Panc1 (cell line): ENCODE measurements around the gene ZNF474. TPM values are rescaled to one million over a fixed set of nuclear protein-coding genes. Genes with fewer than 3 reads are reported as not detected.

Source experiments
- ATAC-seq: fragments of 200-7000 bp; cut with Tn5 transposase; 2 replicates; pipeline ENCODE4 v1.9.1; 2020; ENCODE audit warnings: mild to moderate bottlenecking, moderate library complexity
- BruUV-seq: library from RNA; stranded (reverse); fragments of 400-500 nt; replicated peaks from 2 replicates; lab custom pipeline; 2021; lab: Mats Ljungman, UMichigan
- CTCF ChIA-PET: fragments of 300-600 bp; sonication (Branson Sonifier 250); formaldehyde crosslinking; loops from one replicate; lab custom pipeline; 2022; ENCODE audit warnings: antibody characterized with exemption; lab: Charles Lee
- POLR2A ChIA-PET: fragments of 300-600 bp; sonication (Branson Sonifier 250); formaldehyde crosslinking; loops from one replicate; lab custom pipeline; 2022; ENCODE audit warnings: antibody characterized with exemption; lab: Charles Lee
- DNase-seq: peaks from one replicate; pipeline ENCODE4 v3.0.0-alpha.2; 2010; ENCODE audit warnings: low read depth, low spot score
- H3K27ac ChIP-seq: 2 replicates; pipeline ENCODE4 v1.5.1; 2011; ENCODE audit warnings: mild to moderate bottlenecking, low read length, inconsistent platforms
- H3K27me3 ChIP-seq: fragments of 200-500 bp; sonication (Bioruptor generic); 2 replicates; pipeline ENCODE4 v1.6.0; 2014; ENCODE audit warnings: low read length, inconsistent platforms; ENCODE audit not compliant: control insufficient read depth, insufficient read depth
- H3K36me3 ChIP-seq: fragments of 200-500 bp; sonication (Bioruptor generic); 2 replicates; pipeline ENCODE4 v1.5.1; 2014; ENCODE audit warnings: inconsistent platforms, mild to moderate bottlenecking, low read length, moderate library complexity; ENCODE audit not compliant: control insufficient read depth, insufficient read depth
- H3K4me1 ChIP-seq: 2 replicates; pipeline ENCODE4 v1.5.1; 2011; ENCODE audit warnings: inconsistent platforms, mild to moderate bottlenecking, low read length, moderate library complexity; ENCODE audit not compliant: control insufficient read depth, insufficient read depth
- H3K4me3 ChIP-seq, 2 experiments: 2 replicates each; pipeline ENCODE4 v1.5.1; 2011 to 2012; ENCODE audit warnings: low read depth in 2 of 2, low read length in 2 of 2, mild to moderate bottlenecking in 2 of 2, inconsistent platforms in 1 of 2, moderate library complexity in 1 of 2
- H3K9me3 ChIP-seq: fragments of 200-500 bp; sonication (Bioruptor generic); 2 replicates; pipeline ENCODE4 v1.5.1; 2014; ENCODE audit warnings: low read depth, mild to moderate bottlenecking, inconsistent platforms, low read length, moderate library complexity; ENCODE audit not compliant: control insufficient read depth, insufficient read depth
- POLR2AphosphoS5 ChIP-seq: IDR thresholded peaks from 2 replicates; pipeline ENCODE4 v1.6.1; 2012; ENCODE audit warnings: mild to moderate bottlenecking, low read depth, low read length, moderate library complexity
- SIN3A ChIP-seq: IDR thresholded peaks from 2 replicates; pipeline ENCODE4 v1.6.1; 2012; ENCODE audit warnings: low read depth, mild to moderate bottlenecking, low read length, moderate library complexity, borderline replicate concordance; ENCODE audit not compliant: insufficient read depth
- TCF7L2 ChIP-seq: IDR thresholded peaks from 2 replicates; pipeline ENCODE4 v1.6.1; 2011; ENCODE audit warnings: mild to moderate bottlenecking, low read depth, low read length, inconsistent platforms
- in situ Hi-C: cut with HindIII; loops from 2 replicates; pipeline ENCODE4 v1.10.0; 2016; ENCODE audit warnings: low sequenced_read_pairs, low pct_unique_long_range_greater_than_20kb
- intact Hi-C: fragments of 100-400 bp; cut with micrococcal nuclease; formaldehyde crosslinking; loops from one replicate; pipeline ENCODE4 v1.10.0; 2022; ENCODE audit not compliant: unreplicated experiment
- total RNA-seq: library from RNA; stranded (reverse); gene quantifications from one replicate; pipeline ENCODE4 v1.2.1, GENCODE V29; 2021; ENCODE audit not compliant: unreplicated experiment
- TF ChIP-seq, protein P1 (sequence below): fragments of 450-650 bp; IDR thresholded peaks from 2 replicates; pipeline ENCODE4 v1.5.1; 2017; ENCODE audit warnings: mild to moderate bottlenecking
- TF ChIP-seq, protein P2 (sequence below), 2 experiments: IDR thresholded peaks; 2 replicates each; pipeline ENCODE4 v1.6.1; 2011 to 2012; ENCODE audit warnings: low read depth in 2 of 2, control low read depth in 1 of 2, low read length in 1 of 2, mild to moderate bottlenecking in 1 of 2, moderate library complexity in 1 of 2; ENCODE audit not compliant: insufficient read depth in 1 of 2

The ZNF474 gene
- total RNA-seq, 1 experiment from 2014 or later, result not detected

DNA sequence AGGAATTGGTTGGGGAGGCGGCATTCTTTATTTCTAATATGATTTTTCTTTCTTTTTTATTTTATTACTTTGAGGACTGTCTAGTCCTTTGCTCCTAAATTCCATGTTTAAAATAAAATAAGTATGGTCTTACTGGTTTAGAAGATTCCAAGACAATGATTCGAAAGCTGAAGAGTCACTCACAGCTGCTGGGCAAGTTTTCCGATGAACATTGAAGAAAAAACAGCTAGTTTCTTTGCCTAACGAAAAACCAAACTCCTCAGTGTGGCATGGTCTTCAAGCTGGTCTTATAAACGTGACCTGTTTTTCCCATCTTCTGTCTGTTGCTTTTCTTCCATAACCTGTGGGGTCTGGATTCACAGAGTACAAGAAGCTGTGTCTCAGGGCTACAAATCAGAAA, 25.1 kb downstream of the ZNF474 start:
- in situ Hi-C loops (no loop called here), intact Hi-C loops (loop anchor here (2.0 kb wide), 1 partner anchor 54 kb away; no protein-coding TSS in a partner anchor)
- H3K27ac ChIP-seq, result no peak overlapping the region
- TF ChIP-seq, protein P1, sequence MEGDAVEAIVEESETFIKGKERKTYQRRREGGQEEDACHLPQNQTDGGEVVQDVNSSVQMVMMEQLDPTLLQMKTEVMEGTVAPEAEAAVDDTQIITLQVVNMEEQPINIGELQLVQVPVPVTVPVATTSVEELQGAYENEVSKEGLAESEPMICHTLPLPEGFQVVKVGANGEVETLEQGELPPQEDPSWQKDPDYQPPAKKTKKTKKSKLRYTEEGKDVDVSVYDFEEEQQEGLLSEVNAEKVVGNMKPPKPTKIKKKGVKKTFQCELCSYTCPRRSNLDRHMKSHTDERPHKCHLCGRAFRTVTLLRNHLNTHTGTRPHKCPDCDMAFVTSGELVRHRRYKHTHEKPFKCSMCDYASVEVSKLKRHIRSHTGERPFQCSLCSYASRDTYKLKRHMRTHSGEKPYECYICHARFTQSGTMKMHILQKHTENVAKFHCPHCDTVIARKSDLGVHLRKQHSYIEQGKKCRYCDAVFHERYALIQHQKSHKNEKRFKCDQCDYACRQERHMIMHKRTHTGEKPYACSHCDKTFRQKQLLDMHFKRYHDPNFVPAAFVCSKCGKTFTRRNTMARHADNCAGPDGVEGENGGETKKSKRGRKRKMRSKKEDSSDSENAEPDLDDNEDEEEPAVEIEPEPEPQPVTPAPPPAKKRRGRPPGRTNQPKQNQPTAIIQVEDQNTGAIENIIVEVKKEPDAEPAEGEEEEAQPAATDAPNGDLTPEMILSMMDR, result no peak
- no peak for TF ChIP-seq SIN3A
- TF ChIP-seq TCF7L2, result no peak
- TF ChIP-seq POLR2AphosphoS5, result no peak
- TF ChIP-seq, protein P2, sequence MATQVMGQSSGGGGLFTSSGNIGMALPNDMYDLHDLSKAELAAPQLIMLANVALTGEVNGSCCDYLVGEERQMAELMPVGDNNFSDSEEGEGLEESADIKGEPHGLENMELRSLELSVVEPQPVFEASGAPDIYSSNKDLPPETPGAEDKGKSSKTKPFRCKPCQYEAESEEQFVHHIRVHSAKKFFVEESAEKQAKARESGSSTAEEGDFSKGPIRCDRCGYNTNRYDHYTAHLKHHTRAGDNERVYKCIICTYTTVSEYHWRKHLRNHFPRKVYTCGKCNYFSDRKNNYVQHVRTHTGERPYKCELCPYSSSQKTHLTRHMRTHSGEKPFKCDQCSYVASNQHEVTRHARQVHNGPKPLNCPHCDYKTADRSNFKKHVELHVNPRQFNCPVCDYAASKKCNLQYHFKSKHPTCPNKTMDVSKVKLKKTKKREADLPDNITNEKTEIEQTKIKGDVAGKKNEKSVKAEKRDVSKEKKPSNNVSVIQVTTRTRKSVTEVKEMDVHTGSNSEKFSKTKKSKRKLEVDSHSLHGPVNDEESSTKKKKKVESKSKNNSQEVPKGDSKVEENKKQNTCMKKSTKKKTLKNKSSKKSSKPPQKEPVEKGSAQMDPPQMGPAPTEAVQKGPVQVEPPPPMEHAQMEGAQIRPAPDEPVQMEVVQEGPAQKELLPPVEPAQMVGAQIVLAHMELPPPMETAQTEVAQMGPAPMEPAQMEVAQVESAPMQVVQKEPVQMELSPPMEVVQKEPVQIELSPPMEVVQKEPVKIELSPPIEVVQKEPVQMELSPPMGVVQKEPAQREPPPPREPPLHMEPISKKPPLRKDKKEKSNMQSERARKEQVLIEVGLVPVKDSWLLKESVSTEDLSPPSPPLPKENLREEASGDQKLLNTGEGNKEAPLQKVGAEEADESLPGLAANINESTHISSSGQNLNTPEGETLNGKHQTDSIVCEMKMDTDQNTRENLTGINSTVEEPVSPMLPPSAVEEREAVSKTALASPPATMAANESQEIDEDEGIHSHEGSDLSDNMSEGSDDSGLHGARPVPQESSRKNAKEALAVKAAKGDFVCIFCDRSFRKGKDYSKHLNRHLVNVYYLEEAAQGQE (IDR thresholded peaks at IDR 0.05; ENCODE audit: insufficient read depth in 1 of 2, low read depth in 2 of 2, low read length in 1 of 2), result no peak
- no TSS peak for BruUV-seq
- CTCF ChIA-PET, result interaction anchor here (0.7 kb wide), 1 partner anchor 133 kb away, joined by 3 read pairs; no protein-coding TSS in a partner anchor
- H3K9me3 ChIP-seq, result no peaks in the 10 kb centered on the region
- H3K36me3 ChIP-seq, result no peaks in the 10 kb centered on the region
- H3K4me1 ChIP-seq, result no peaks in the 10 kb centered on the region
- ATAC-seq (no peak), DNase-seq (no peak)
- no peak overlapping the region for H3K4me3 ChIP-seq
- no peaks in the 10 kb centered on the region for H3K27me3 ChIP-seq
- POLR2A ChIA-PET, result no interaction called here

DNA sequence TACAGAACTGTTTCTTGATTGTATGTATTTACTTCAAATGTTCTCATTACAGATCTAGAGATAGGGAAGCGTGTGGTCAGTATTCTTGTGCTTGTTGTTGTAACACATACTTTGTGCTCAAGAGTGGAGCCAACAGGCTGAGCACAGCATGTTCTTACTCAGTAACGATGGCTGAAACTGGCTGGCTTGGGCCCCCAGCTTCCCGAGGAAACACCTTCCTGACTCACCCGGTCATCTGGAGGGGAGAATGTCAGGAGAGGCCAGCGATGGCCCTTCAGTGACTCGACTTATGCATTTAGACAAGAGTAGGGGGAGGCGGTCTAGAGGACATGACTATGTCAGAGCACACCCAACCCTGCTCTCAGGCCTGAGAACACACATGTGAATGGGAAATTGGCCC, 25.6 kb downstream of the ZNF474 start:
- H3K4me3 ChIP-seq, result no peak overlapping the region
- no peaks in the 10 kb centered on the region for H3K4me1 ChIP-seq
- TF ChIP-seq, protein P2 (IDR thresholded peaks at IDR 0.05; ENCODE audit: insufficient read depth in 1 of 2, low read depth in 2 of 2, low read length in 1 of 2), result no peak
- no peak for TF ChIP-seq POLR2AphosphoS5
- no peak for TF ChIP-seq TCF7L2
- no peak for TF ChIP-seq SIN3A
- TF ChIP-seq, protein P1, result no peak
- in situ Hi-C loops, result no loop called here
- H3K9me3 ChIP-seq, result no peaks in the 10 kb centered on the region
- POLR2A ChIA-PET, result no interaction called here
- CTCF ChIA-PET, result no interaction called here
- no peaks in the 10 kb centered on the region for H3K36me3 ChIP-seq
- no peak for ATAC-seq
- no peaks in the 10 kb centered on the region for H3K27me3 ChIP-seq
- no peak for DNase-seq
- BruUV-seq, result no TSS peak
- intact Hi-C loops, result loop anchor here (2.0 to 5.0 kb wide), 2 partner anchors 54 to 188 kb away; no protein-coding TSS in a partner anchor
- H3K27ac ChIP-seq, result no peak overlapping the region
